ENCODE data around the gene AP3B2. TPM values are rescaled to one million over a fixed set of nuclear protein-coding genes. Genes with fewer than 3 reads are reported as not detected.

The AP3B2 gene
- total and polyA plus RNA-seq, 4 donors = 0.10 to 0.33 TPM; not detected in 2

- Histone ChIP-seq H3K9me3 (ENCODE audit: control insufficient read depth in 4 of 4, low read length in 3 of 4) (no peaks in the 10 kb centered on the region), H3K4me1 (ENCODE audit: control insufficient read depth in 4 of 4, insufficient read depth in 4 of 4, low read length in 3 of 4) (no peaks in the 10 kb centered on the region), H3K36me3 (ENCODE audit: control insufficient read depth in 4 of 4, insufficient read depth in 3 of 4, low read depth in 1 of 4, low read length in 3 of 4) (peaks cover 0 to 3% (median 0%) of the 10 kb centered on the region in 4 donors), H3K27ac (ENCODE audit: low read depth in 1 of 2, low read length in 2 of 2) (no peak overlapping the region), H3K4me3 (ENCODE audit: low read depth in 1 of 3, low read length in 3 of 3) (no peak overlapping the region), H3K9ac (ENCODE audit: low read depth in 1 of 2, low read length in 2 of 2) (no peak overlapping the region), H3K27me3 (ENCODE audit: control insufficient read depth in 4 of 4, insufficient read depth in 4 of 4, low read length in 3 of 4) (no peaks in the 10 kb centered on the region)
- TF ChIP-seq CTCF (IDR thresholded peaks at IDR 0.05; ENCODE audit: low read depth, low read length, missing input control) = no peak
- no peak for TF ChIP-seq ZBTB33 (IDR thresholded peaks at IDR 0.05)
- TF ChIP-seq RXRA (IDR thresholded peaks at IDR 0.05) = no peak
- no peak for TF ChIP-seq JUND (IDR thresholded peaks at IDR 0.05)
- no peak for TF ChIP-seq NR2F2 (IDR thresholded peaks at IDR 0.05)
- TF ChIP-seq YY1 (IDR thresholded peaks at IDR 0.05) = no peak
- no peak for TF ChIP-seq RAD21 (IDR thresholded peaks at IDR 0.05)
- no peak for TF ChIP-seq HNF4A (conservative IDR thresholded peaks at IDR 0.05)
- TF ChIP-seq EGR1 (IDR thresholded peaks at IDR 0.05; ENCODE audit: low read depth in 2 of 2) = no peak
- DNase-seq (ENCODE audit: low spot score) = no peak
- WGBS = 82% methylated on average over 2 of the region's 2 CpGs
These were observed 21.9 kb upstream of the AP3B2 start for GRCh38 chr15:82731527-82731926.

- 86% methylated on average over 11 of the region's 11 CpGs for WGBS
- DNase-seq (ENCODE audit: low spot score) = no peak
These were observed 20.4 kb upstream of the AP3B2 start for GRCh38 chr15:82730022-82730530.

GRCh38 chr15:82726816-82727215 lies 17.1 kb upstream of the AP3B2 start:
- Histone ChIP-seq H3K36me3 (ENCODE audit: control insufficient read depth in 4 of 4, insufficient read depth in 3 of 4, low read depth in 1 of 4, low read length in 3 of 4) (no peaks in the 10 kb centered on the region), H3K9me3 (ENCODE audit: control insufficient read depth in 4 of 4, low read length in 3 of 4) (no peaks in the 10 kb centered on the region), H3K9ac (ENCODE audit: low read depth in 1 of 2, low read length in 2 of 2) (no peak overlapping the region), H3K4me3 (ENCODE audit: low read depth in 1 of 3, low read length in 3 of 3) (no peak overlapping the region), H3K4me1 (ENCODE audit: control insufficient read depth in 4 of 4, insufficient read depth in 4 of 4, low read length in 3 of 4) (no peaks in the 10 kb centered on the region), H3K27ac (ENCODE audit: low read depth in 1 of 2, low read length in 2 of 2) (no peak overlapping the region), H3K27me3 (ENCODE audit: control insufficient read depth in 4 of 4, insufficient read depth in 4 of 4, low read length in 3 of 4) (peaks cover 0 to 4% (median 0%) of the 10 kb centered on the region in 4 donors)
- WGBS = 95% methylated on average over 10 of the region's 10 CpGs
- DNase-seq (ENCODE audit: low spot score) = no peak
- TF ChIP-seq MAX (IDR thresholded peaks at IDR 0.05) (no peak), SP1 (IDR thresholded peaks at IDR 0.05) (no peak), FOXA2 (IDR thresholded peaks at IDR 0.05) (no peak), GABPA (IDR thresholded peaks at IDR 0.05 in 1 of 2, conservative IDR thresholded peaks at IDR 0.05 in 1 of 2) (no peak), HNF4A (conservative IDR thresholded peaks at IDR 0.05) (no peak), HNF4G (IDR thresholded peaks at IDR 0.05) (no peak), REST (IDR thresholded peaks at IDR 0.05) (no peak), FOXA1 (IDR thresholded peaks at IDR 0.05) (no peak), JUND (IDR thresholded peaks at IDR 0.05) (no peak), CTCF (IDR thresholded peaks at IDR 0.05; ENCODE audit: low read depth, low read length, missing input control) (no peak), RAD21 (IDR thresholded peaks at IDR 0.05) (no peak)

More at GRCh38 chr15:82730022-82730530, 20.4 kb upstream of the AP3B2 start:
- Histone ChIP-seq H3K4me1 (ENCODE audit: control insufficient read depth in 4 of 4, insufficient read depth in 4 of 4, low read length in 3 of 4) (no peaks in the 10 kb centered on the region), H3K4me3 (ENCODE audit: low read depth in 1 of 3, low read length in 3 of 3) (no peak overlapping the region), H3K27ac (ENCODE audit: low read depth in 1 of 2, low read length in 2 of 2) (no peak overlapping the region), H3K27me3 (ENCODE audit: control insufficient read depth in 4 of 4, insufficient read depth in 4 of 4, low read length in 3 of 4) (peaks cover 0 to 4% (median 0%) of the 10 kb centered on the region in 4 donors), H3K9ac (ENCODE audit: low read depth in 1 of 2, low read length in 2 of 2) (no peak overlapping the region), H3K9me3 (ENCODE audit: control insufficient read depth in 4 of 4, low read length in 3 of 4) (no peaks in the 10 kb centered on the region), H3K36me3 (ENCODE audit: control insufficient read depth in 4 of 4, insufficient read depth in 3 of 4, low read depth in 1 of 4, low read length in 3 of 4) (peaks cover 0 to 3% (median 0%) of the 10 kb centered on the region in 4 donors)
- no peak for TF ChIP-seq FOXA2 (IDR thresholded peaks at IDR 0.05)
- no peak for TF ChIP-seq MAX (IDR thresholded peaks at IDR 0.05)
- TF ChIP-seq YY1 (IDR thresholded peaks at IDR 0.05) = no peak
- TF ChIP-seq JUND (IDR thresholded peaks at IDR 0.05) = no peak

All from liver (tissue), 9 donors.